Stimulated activated CD4-positive, alpha-beta T cell treated with anti-CD3 and anti-CD28 coated beads, TNF-alpha, amount 100 ng/mL, for 48 hours (primary cell): Measurements from ENCODE around the gene COX19.
"Not testable (repeated sequence)": the region's sequence is repeated elsewhere in the genome, so short reads cannot be mapped to it uniquely, and the experiment has no call there.

ENCODE experiments used
- DNase-seq, 3 donors: peaks; one replicate each; pipeline ENCODE4 v3.0.0-alpha.2; 2020; ENCODE audit warnings: low read depth in 3 of 3

The COX19 gene

GRCh38 chr7:1010226-1010625, 34.9 kb upstream of the COX19 start:
- no peak for DNase-seq

DNA sequence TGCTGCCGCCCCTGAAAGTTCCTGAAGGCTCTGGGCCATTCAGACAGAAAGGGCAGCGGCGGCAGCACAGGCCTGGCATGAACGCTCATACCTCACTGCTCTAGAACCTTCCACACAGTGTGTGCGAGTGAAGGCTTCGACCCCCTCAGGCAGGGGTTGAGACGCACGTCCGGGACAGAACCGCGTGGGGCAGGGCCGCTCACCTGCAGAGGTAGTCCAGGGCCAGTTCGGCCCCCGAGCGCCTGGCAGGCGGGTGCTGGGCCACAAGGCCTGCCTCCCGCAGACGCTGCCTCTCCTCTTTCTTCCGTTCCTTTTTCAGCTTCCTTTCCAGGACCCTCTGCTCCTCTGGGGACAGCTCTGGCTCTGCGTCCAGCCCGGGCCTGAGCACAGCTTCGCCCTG, 34.4 kb upstream of the COX19 start:
- DNase-seq, result no peak

GRCh38 chr7:1008733-1009363, 33.5 kb upstream of the COX19 start:
- no peak for DNase-seq

GRCh38 chr7:1007901-1008300, 32.6 kb upstream of the COX19 start:
- DNase-seq, result no peak

- no peak for DNase-seq
Observed at GRCh38 chr7:1005303-1005702, 30.0 kb upstream of the COX19 start.

GRCh38 chr7:1004018-1004852, 28.9 kb upstream of the COX19 start:
- no peak for DNase-seq

DNA sequence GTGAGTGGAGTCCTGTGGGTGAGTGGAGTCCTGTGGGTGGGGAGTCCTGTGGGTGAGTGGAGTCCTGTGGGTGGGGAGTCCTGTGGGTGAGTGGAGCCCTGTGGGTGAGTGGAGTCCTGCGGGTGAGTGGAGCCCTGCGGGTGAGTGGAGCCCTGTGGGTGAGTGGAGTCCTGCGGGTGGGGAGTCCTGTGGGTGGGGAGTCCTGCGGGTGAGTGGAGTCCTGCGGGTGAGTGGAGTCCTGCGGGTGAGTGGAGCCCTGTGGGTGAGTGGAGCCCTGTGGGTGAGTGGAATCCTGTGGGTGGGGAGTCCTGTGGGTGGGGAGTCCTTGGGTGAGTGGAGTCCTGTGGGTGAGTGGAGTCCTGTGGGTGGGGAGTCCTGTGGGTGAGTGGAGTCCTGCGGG, 27.1 kb upstream of the COX19 start:
- not testable (repeated sequence) for DNase-seq

DNA sequence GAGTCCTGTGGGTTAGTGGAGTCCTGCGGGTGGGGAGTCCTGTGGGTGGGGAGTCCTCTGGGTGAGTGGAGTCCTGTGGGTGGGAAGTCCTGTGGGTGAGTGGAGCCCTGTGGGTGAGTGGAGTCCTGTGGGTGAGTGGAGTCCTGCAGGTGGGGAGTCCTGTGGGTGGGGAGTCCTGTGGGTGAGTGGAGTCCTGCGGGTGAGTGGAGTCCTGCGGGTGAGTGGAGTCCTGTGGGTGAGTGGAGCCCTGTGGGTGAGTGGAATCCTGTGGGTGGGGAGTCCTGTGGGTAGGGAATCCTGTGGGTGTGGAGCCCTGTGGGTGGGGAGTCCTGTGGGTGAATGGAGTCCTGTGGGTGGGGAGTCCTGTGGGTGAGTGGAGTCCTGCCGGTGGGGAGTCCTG, 26.7 kb upstream of the COX19 start:
- DNase-seq, result not testable (repeated sequence)

DNA sequence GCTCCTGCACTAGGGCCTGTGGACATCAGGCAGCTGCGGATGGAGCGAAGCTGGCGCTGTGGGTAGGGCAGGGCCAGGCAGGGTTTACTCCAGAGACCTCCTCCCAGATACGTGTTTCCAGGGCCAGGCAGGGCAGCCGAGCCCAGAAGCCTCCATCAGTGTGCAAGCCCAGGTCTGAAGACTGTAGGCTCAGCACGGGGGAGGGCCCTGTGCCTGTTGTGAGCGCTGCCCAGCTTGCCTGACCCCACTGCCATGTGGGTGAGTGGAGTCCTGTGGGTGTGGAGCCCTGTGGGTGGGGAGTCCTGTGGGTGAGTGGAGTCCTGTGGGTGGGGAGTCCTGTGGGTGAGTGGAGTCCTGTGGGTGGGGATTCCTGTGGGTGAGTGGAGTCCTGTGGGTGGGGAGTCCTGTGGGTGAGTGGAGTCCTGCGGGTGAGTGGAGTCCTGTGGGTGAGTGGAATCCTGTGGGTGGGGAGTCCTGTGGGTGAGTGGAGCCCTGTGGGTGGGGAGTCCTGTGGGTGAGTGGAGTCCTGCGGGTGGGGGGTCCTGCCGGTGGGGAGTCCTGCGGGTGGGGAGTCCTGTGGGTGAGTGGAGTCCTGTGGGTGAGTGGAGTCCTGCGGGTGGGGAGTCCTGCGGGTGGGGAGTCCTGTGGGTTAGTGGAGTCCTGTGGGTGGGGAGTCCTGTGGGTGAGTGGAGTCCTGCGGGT, 25.9 kb upstream of the COX19 start:
- DNase-seq, result not testable (repeated sequence)

DNA sequence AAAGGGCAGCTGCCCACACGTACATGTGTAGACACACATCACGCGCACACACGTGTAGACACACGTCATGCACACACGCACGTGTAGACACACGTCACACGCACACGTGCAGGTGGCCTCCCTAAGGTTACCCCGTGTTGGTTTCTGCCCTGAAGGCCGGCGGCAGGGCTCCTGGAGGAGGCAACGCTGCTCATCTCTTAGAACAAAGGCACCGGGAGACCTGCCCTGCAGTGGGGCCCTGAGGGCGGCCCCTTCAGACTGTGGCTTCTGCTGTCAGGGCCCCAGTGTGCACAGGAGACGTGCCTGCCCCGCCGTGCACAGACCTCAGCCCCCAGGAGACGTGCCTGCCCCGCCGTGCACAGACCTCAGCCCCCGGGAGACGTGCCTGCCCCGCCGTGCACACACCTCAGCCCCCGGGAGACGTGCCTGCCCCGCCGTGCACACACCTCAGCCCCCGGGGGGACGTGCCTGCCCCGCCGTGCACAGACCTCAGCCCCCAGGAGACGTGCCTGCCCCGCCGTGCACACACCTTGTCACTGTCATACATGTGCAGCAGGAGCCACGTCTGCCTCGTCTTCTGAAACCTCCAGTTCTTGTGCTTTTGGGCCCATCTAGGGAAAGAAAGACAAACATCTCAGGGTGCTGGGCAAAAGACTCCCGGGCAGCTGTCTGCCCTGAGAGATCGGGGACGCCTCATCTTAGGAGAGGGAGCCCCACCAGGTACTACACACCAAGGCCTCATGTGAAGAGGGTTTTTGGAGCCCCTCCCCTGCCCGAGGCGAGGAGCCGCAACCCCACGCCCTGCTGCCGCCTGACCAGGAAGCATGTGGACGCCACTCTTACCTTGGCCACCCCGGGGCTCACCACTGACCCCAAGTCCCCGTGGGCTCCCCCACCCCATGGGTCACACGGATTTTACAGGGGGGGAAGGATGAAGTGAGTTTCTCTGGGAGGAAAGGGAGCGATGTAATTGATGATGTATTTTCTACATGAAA, 24.9 kb upstream of the COX19 start:
- no peak for DNase-seq

DNA sequence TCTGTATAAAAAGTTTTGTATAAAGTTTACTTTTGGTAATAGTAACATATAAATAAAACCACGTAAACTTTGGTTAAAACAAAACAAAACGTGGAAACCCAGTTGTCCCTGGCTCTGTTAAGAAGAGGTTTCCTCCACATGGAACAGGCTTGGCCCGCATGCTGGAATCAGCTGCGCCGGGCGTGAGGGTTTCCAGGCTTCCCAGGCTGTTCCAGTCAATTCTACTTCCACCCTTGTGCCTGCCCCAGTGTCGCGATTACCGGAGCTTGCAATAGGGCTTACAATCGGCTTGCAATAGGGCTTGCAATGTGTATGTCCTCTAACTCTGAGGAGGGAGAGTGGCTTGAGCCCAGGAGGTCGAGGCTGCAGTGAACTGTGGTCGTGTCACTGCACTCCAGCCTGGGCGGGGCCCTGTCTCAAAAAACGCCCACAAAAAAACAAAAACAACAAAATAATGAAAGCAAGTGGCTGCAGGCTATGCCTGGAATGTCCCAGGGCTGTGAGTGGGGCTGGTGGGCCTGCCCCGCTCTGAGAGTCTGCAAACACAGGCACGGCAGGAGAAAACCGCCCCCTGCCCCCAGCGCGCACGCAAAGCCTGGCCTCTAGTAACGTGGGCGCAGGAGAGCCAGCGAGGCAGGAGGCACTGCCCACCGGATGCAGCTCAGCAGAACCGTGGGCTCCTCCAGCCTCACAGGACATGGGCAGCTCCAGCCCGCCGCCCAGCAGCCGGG, 24.0 kb upstream of the COX19 start:
- no peak for DNase-seq

GRCh38 chr7:997404-998395, 22.4 kb upstream of the COX19 start:
- DNase-seq, result no peak

GRCh38 chr7:996079-996872, 20.9 kb upstream of the COX19 start:
- DNase-seq, result no peak

GRCh38 chr7:995571-995970, 20.2 kb upstream of the COX19 start:
- no peak for DNase-seq

GRCh38 chr7:994592-995308, 19.4 kb upstream of the COX19 start:
- DNase-seq, result no peak

DNA sequence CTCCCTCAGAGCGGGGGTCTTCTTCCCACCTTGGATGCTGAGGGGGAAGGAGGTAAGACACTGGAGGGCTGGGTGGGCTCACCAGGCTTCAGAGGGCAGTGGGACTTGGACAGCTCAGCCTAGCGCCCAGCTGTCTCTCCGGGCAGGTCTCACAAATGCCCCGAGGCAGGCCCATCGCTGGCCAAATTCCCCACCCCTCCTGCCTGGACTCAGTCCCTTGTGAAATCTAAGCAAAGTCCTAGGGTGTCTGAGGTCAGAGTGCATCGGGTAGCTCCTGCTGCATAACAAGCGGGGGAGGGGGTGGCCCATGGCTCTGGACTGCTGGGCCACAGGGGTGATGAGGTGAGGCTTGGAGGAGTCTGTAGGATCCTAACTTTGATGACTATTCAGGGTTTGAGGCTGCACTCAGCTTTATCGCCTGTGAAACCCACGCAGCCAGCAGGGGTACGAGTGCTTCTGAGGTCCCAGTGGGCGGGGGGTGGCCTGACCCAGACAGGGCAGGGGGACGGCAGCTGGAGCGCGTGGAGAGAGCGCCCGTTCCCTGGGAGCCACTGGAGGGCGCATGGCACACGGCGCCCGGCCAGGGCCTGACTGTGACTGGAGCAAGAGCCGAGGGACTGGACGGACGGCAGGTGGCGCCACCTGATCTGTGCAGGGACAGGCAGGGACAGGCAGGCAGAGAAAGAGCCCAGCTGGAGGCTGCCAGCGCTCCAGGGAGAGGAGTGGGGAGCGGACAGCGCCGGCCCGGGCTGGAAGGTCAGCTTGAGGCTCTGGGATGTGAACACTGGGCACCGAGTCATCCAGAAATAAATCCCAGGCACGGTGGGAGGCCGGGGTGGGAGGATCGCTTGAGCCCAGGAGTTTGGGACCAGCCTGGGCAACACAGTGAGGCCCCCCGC, 17.6 kb upstream of the COX19 start:
- DNase-seq, result peak; percentile 88 to 98 (median 92)
